H1 (cell line): ENCODE results near the gene PRR12. TPM values are rescaled to one million over a fixed set of nuclear protein-coding genes. Genes with fewer than 3 reads are reported as not detected.

Experiments
- ATF2 ChIP-seq: IDR thresholded peaks from 2 replicates; pipeline ENCODE4 v1.6.1; 2012; ENCODE audit warnings: low read length, inconsistent platforms
- CHD2 ChIP-seq: IDR thresholded peaks from 2 replicates; pipeline ENCODE4 v1.6.1; 2012; ENCODE audit warnings: low read length, improper control_type of control experiment
- CTBP2 ChIP-seq: IDR thresholded peaks from 2 replicates; pipeline ENCODE4 v1.7.0; 2011; ENCODE audit warnings: borderline replicate concordance, mild to moderate bottlenecking, moderate library complexity, mixed read lengths, low read length; ENCODE audit not compliant: insufficient read depth, insufficient read length
- CTCF ChIP-seq, 3 experiments: IDR thresholded peaks; 1 replicate in 2 of 3; 2 replicates in 1 of 3; pipeline versions ENCODE4 v1.5.1 to v1.6.1; 2011; ENCODE audit warnings: low read length in 3 of 3, mild to moderate bottlenecking in 3 of 3, inconsistent platforms in 2 of 3, low read depth in 1 of 3, moderate library complexity in 1 of 3; ENCODE audit not compliant: insufficient read depth in 1 of 3; ENCODE audit errors: control extremely low read depth in 1 of 3
- E2F6 ChIP-seq: IDR thresholded peaks from 2 replicates; pipeline ENCODE4 v1.6.1; 2012; ENCODE audit warnings: inconsistent platforms
- EZH2 ChIP-seq: fragments of 200-600 bp; sonication (generic); IDR thresholded peaks from 2 replicates; pipeline ENCODE4 v1.7.1; 2012; ENCODE audit warnings: low read depth, mild to moderate bottlenecking, moderate library complexity, low read length, inconsistent platforms; ENCODE audit not compliant: severe bottlenecking
- HDAC6 ChIP-seq: IDR thresholded peaks from one replicate; pipeline ENCODE4 v1.7.1; 2012; ENCODE audit warnings: low read depth, mild to moderate bottlenecking, inconsistent platforms, low read length, moderate library complexity
- KDM4A ChIP-seq: IDR thresholded peaks from one replicate; pipeline ENCODE4 v1.7.1; 2012; ENCODE audit warnings: low read depth, mild to moderate bottlenecking, moderate library complexity, low read length, inconsistent platforms; ENCODE audit not compliant: severe bottlenecking
- MAFK ChIP-seq: IDR thresholded peaks from 2 replicates; pipeline ENCODE4 v1.6.1; 2012; ENCODE audit warnings: low read depth, mild to moderate bottlenecking, improper control_type of control experiment, low read length
- PHF8 ChIP-seq: fragments of 200-600 bp; sonication (generic); conservative IDR thresholded peaks from 2 replicates; pipeline ENCODE4 v1.7.1; 2012; ENCODE audit warnings: low read depth, mild to moderate bottlenecking, inconsistent platforms, low read length, moderate library complexity
- RBBP5 ChIP-seq: IDR thresholded peaks from 2 replicates; pipeline ENCODE4 v1.7.1; 2012; ENCODE audit warnings: low read depth, mild to moderate bottlenecking, inconsistent platforms, low read length, moderate library complexity, borderline replicate concordance
- SIN3A ChIP-seq, 2 experiments: IDR thresholded peaks in 1 of 2; conservative IDR thresholded peaks in 1 of 2; 2 replicates each; pipeline ENCODE4 v1.6.1; 2011 to 2012; ENCODE audit warnings: low read length in 2 of 2, improper control_type of control experiment in 1 of 2, low read depth in 1 of 2, mild to moderate bottlenecking in 1 of 2
- SIRT6 ChIP-seq: IDR thresholded peaks from one replicate; pipeline ENCODE4 v1.7.1; 2012; ENCODE audit warnings: low read length, inconsistent platforms
- SIX5 ChIP-seq: IDR thresholded peaks from 2 replicates; pipeline ENCODE4 v1.6.1; 2011; ENCODE audit warnings: mild to moderate bottlenecking, low read depth, low read length
- TAF1 ChIP-seq: IDR thresholded peaks from 2 replicates; pipeline ENCODE4 v1.6.1; 2011; ENCODE audit warnings: mild to moderate bottlenecking, low read depth, low read length
- TCF12 ChIP-seq: IDR thresholded peaks from 2 replicates; pipeline ENCODE4 v1.6.1; 2011; ENCODE audit warnings: low read depth, mild to moderate bottlenecking, low read length
- YY1 ChIP-seq: IDR thresholded peaks from 2 replicates; pipeline ENCODE4 v1.6.1; 2011; ENCODE audit warnings: low read depth, mild to moderate bottlenecking, low read length
- polyA plus RNA-seq, 7 experiments: library from polyadenylated mRNA; depleted of rRNA in 3 of 7; stranded (reverse) in 5 of 7; unstranded in 2 of 7; fragments of >200 nt in 5 of 7; fragments of 200-250 nt in 2 of 7; gene quantifications; 1 replicate in 5 of 7; 2 replicates in 1 of 7; 4 replicates in 1 of 7; pipeline versions ENCODE4 v1.2.1 to v1.2.3, GENCODE V29; 2011 to 2013; ENCODE audit warnings: missing spikeins in 2 of 7, mixed read lengths in 2 of 7
- total RNA-seq: library from RNA; stranded (reverse); fragmentation: NEBNext Ultra II Directional; extraction: Animal tissue kit (Norgen Biotek cat#: 25700); gene quantifications from 2 replicates; pipeline ENCODE4 v1.2.1, GENCODE V29; 2021

PRR12 gene
- total and polyA plus RNA-seq, 2 of the 8 experiments (the other 6 are each of a cell fraction or from before 2014, with no cell fraction given) = 2.5 to 59.4 TPM

- no peak for TF ChIP-seq E2F6
- no peak for TF ChIP-seq SIX5
- no peak for TF ChIP-seq TCF12
- TF ChIP-seq SIN3A (conservative IDR thresholded peaks at IDR 0.05 in 1 of 2, IDR thresholded peaks at IDR 0.05 in 1 of 2; ENCODE audit: low read depth in 1 of 2, low read length in 2 of 2) = peak in 1 of 2 experiments; percentile 5; a peak in 1 of 4 replicates
- no peak for TF ChIP-seq CHD2
- no peak for TF ChIP-seq CTCF (IDR thresholded peaks at IDR 0.05; ENCODE audit: control extremely low read depth in 1 of 3, insufficient read depth in 1 of 3, low read depth in 1 of 3, low read length in 3 of 3)
- no peak for TF ChIP-seq CTBP2
- no peak for TF ChIP-seq MAFK
- TF ChIP-seq ATF2 = no peak
- TF ChIP-seq YY1 = peak; percentile 72
- TF ChIP-seq SIRT6 = no peak
- peak; percentile 3 for TF ChIP-seq KDM4A
- TF ChIP-seq EZH2 = no peak
- peak; percentile 27; the same call in 1 of the 2 replicates for TF ChIP-seq TAF1
- peak; percentile 35; the same call in 1 of the 2 replicates for TF ChIP-seq PHF8
- TF ChIP-seq RBBP5 = no peak
- no peak for TF ChIP-seq HDAC6
- TF ChIP-seq, all 59 proteins: peak for 5
Observed at GRCh38 chr19:49590971-49591730, at the start of gene PRR12 (continued).
